PFSK-1 (cell line): ENCODE data around the gene DSTN.

Experiments
- FOXP2 ChIP-seq: optimal IDR thresholded peaks from 2 replicates; pipeline ENCODE3; 2011; ENCODE audit warnings: borderline replicate concordance, control low read depth, inconsistent platforms; ENCODE audit not compliant: insufficient read depth; ENCODE audit errors: extremely low read length, extremely low read depth
- POLR2AphosphoS5 ChIP-seq: IDR thresholded peaks from 2 replicates; pipeline ENCODE4 v1.6.1; 2012; ENCODE audit warnings: low read depth, mild to moderate bottlenecking, control low read depth, low read length, moderate library complexity
- SIN3A ChIP-seq: IDR thresholded peaks from 2 replicates; pipeline ENCODE4 v1.6.1; 2012; ENCODE audit warnings: mild to moderate bottlenecking, low read length, moderate library complexity, borderline replicate concordance; ENCODE audit not compliant: insufficient read depth
- TAF1 ChIP-seq: IDR thresholded peaks from 2 replicates; pipeline ENCODE4 v1.6.1; 2012; ENCODE audit warnings: low read length, control low read depth, borderline replicate concordance; ENCODE audit not compliant: insufficient read depth
- TF ChIP-seq, protein P1 (sequence below), 2 experiments: IDR thresholded peaks; 2 replicates each; pipeline versions ENCODE4 v1.6.1 to v1.8.0; 2011 to 2012; ENCODE audit warnings: low read depth in 2 of 2, low read length in 2 of 2, control low read depth in 1 of 2, inconsistent platforms in 1 of 2, mild to moderate bottlenecking in 1 of 2, moderate library complexity in 1 of 2; ENCODE audit not compliant: insufficient read depth in 1 of 2

DNA sequence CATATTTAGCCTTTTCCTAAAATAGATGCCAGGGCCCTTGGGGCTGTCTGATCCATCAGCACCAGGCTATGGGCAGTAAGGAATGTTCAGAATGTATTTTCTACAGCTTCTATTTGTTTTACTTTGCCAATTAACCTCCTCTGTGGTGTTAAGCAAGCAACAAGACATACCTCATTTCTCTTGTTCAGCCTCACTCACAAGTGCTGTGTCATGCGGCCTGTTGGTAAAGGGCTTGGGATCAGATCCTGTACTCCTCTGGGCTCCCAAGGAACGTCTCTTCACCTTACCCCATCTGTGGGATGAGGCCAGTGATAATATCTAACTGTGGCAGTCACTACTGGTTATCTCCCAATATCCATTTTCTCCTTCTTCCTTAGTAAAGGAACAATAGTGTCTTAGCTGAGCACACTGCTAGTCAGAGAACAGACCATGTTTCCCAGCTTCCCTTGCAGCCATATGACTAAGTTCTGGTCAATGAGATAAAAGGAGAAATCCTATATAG, 7.0 kb upstream of the DSTN start:
- TF ChIP-seq SIN3A (no peak), TAF1 (no peak), POLR2AphosphoS5 (no peak), FOXP2 (no peak)
- TF ChIP-seq, protein P1, sequence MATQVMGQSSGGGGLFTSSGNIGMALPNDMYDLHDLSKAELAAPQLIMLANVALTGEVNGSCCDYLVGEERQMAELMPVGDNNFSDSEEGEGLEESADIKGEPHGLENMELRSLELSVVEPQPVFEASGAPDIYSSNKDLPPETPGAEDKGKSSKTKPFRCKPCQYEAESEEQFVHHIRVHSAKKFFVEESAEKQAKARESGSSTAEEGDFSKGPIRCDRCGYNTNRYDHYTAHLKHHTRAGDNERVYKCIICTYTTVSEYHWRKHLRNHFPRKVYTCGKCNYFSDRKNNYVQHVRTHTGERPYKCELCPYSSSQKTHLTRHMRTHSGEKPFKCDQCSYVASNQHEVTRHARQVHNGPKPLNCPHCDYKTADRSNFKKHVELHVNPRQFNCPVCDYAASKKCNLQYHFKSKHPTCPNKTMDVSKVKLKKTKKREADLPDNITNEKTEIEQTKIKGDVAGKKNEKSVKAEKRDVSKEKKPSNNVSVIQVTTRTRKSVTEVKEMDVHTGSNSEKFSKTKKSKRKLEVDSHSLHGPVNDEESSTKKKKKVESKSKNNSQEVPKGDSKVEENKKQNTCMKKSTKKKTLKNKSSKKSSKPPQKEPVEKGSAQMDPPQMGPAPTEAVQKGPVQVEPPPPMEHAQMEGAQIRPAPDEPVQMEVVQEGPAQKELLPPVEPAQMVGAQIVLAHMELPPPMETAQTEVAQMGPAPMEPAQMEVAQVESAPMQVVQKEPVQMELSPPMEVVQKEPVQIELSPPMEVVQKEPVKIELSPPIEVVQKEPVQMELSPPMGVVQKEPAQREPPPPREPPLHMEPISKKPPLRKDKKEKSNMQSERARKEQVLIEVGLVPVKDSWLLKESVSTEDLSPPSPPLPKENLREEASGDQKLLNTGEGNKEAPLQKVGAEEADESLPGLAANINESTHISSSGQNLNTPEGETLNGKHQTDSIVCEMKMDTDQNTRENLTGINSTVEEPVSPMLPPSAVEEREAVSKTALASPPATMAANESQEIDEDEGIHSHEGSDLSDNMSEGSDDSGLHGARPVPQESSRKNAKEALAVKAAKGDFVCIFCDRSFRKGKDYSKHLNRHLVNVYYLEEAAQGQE (IDR thresholded peaks at IDR 0.05; ENCODE audit: insufficient read depth in 1 of 2, low read depth in 2 of 2, low read length in 2 of 2) = no peak
